ENCODE results near the gene SSTR3.
"Not testable (repeated sequence)": the region's sequence is repeated elsewhere in the genome, so short reads cannot be mapped to it uniquely, and the experiment has no call there.

The SSTR3 gene

GRCh38 chr22:37210041-37210803, 2.1 kb downstream of the SSTR3 start:
- no peak for DNase-seq (ENCODE audit: low read depth)

DNA sequence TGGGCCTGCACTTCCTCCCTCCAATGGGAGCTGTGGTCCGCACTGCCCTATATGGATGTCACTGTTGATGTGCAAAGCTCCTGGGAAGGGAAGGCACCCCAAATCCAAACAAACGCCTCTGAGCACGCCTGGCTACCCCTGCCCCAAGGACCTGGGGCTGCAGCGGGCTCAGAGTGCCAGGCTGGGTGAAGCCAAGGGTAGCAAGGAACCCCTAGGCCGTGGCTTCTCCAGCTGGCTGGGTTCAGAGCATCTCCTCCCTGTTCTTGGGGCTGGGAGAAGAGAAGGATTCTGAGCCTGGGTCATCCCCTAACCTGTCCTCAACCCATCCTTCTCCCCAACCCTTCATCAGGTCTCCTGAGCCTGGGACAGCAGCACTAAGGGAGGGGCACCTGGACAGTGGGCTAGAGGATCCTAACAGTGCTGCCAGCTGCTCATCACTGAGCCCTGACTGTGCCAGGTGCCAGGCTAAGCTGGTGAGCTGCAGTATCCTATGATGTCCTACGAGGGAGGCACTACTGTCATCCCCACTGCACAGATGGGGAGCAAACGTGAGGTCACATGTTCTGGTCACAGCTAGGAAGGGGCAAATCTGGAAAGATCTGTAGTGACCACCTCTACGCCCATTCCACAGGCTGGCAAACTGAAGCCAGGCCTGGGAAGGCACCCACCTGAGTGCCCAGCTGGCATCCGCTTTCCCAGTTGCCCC, 3.0 kb downstream of the SSTR3 start:
- DNase-seq (ENCODE audit: low read depth), result no peak

GRCh38 chr22:37208401-37209139, 3.7 kb downstream of the SSTR3 start:
- no peak for DNase-seq (ENCODE audit: low read depth)

GRCh38 chr22:37207981-37208380, 4.3 kb downstream of the SSTR3 start:
- DNase-seq (ENCODE audit: low read depth), result no peak

- DNase-seq (ENCODE audit: low read depth), result no peak
These were observed 5.1 kb downstream of the SSTR3 start for GRCh38 chr22:37206841-37207821.

GRCh38 chr22:37206118-37206840, 6.0 kb downstream of the SSTR3 start:
- DNase-seq (ENCODE audit: low read depth), result no peak

DNA sequence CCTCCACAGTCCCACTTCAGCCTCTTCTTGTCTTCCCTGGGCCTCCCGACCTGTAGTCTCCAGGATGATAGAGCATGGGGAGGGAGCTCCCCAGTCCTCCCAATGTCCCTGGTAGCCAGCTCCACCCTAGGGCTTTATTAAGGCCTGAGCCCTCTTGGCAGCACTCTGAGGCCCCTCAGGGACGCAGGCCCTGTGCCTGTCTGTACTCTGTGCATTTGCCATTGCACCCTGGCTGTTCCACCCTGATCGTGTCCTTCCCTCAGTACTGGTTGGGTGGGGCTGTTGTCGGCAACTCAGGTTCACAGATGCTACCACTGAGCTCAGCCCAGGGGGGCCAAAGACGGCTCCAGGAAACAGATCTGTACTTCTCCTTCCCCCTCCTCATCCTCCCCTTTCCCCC, 7.2 kb downstream of the SSTR3 start:
- DNase-seq (ENCODE audit: low read depth), result no peak

DNA sequence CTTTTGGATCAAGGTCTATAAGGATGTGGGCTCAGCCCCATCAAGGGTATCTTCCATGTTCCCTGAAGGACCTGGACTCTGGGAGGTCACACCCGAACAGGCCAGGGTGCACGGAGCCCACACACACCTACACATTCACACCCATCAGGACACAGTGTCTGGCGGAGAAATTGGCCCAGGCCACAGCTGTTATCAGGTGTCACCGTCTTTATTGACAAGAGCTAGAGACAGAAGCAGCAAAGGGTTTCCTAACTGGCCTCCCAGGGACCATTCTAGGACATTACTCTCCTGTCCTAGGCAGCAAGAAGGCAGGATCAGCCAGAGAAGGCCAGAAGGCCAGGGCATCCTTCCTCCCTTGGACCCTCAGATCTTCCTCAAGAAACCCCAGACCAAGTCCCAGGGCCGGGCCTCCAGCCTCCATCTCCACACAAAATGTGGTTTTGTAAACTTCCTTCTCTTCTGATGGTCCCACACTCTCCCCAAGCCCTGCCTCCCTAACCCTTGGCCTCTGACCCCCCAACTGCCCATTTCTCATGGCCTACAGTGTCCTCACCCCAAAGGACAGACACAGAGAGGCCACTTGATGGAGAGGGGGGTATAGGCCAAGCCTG, 8.1 kb downstream of the SSTR3 start:
- no peak for DNase-seq (ENCODE audit: low read depth)

- no peak for DNase-seq (ENCODE audit: low read depth)
These were observed 8.8 kb downstream of the SSTR3 start for GRCh38 chr22:37203354-37204044.

DNA sequence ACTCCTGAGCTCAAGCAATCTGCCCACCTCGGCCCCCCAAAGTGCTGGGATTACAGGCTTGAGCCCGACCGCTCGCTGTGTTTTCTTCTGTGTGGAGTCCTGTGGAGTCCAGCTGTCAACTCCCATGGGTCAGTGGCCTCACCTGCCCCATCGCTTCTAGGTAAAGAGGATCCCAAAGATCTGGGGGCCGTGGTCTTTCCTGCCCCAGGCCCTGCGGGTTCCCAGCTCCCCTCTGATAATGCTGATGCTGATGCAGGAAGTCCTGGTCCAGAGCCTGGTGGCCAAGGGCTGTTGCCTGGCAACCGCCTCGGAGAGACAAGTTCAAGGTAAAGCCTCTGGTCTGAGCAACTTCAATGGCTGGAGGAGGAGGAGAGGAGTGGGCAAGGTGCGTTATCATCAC, 9.6 kb downstream of the SSTR3 start:
- DNase-seq (ENCODE audit: low read depth), result no peak

- DNase-seq (ENCODE audit: low read depth), result no peak
These were observed 10.2 kb downstream of the SSTR3 start for GRCh38 chr22:37202001-37202555.

GRCh38 chr22:37201443-37201820, 10.8 kb downstream of the SSTR3 start:
- not testable (repeated sequence) for DNase-seq (ENCODE audit: low read depth)

GRCh38 chr22:37199760-37200108, 12.5 kb downstream of the SSTR3 start:
- DNase-seq (ENCODE audit: low read depth), result no peak

- DNase-seq (ENCODE audit: low read depth), result peak; percentile 94
These were observed 13.0 kb downstream of the SSTR3 start for GRCh38 chr22:37199103-37199759.

DNA sequence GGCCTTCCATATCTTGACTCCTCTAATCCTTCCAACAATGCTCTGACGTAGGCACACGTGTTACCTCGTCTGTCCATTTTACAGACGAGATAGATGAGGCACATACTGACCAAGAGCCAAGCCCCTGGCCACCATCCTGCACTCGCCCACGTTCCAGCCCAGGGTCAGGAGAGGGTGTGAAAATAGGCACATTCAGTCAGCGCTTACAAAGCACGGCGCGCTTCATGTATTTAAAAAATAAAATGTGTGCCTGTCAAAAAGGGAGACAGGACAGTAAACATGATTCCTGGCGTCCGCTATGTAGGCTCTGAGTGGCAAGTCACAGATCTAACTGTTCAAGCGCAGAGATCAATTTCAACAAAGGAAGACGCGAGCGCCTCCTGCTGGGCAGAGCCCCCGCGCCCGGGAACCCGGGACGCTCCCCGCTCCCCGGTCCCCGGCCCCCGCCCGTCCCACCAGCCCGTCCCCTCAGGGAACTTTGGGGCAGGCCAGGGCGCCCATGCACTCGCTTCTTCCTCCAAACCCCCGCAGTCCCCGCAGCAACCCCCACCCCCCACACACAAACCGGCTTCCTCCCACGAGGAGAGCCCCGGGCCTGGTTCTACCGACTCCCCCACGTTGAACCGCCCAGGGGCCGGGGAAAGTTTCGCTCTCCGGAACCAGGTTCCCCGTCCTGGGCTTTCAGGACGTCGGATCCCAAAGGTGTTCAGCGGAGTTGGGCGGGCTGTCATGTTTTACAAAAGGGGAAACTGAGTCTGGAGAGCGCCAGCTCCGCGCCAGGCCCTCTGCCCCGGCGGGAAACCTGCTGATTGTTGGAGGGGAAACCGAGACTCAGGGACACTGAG, 13.8 kb downstream of the SSTR3 start:
- peak; percentile 68 for DNase-seq (ENCODE audit: low read depth)

GRCh38 chr22:37197451-37198257, 14.6 kb downstream of the SSTR3 start:
- DNase-seq (ENCODE audit: low read depth), result no peak
